Activated naive CD8-positive, alpha-beta T cell treated with anti-CD3 and anti-CD28 coated beads, Interleukin-2, amount 50 U/mL, for 24 hours (primary cell): ENCODE data around the gene TTC33.
"Not testable (repeated sequence)": the region's sequence is repeated elsewhere in the genome, so short reads cannot be mapped to it uniquely, and the experiment has no call there.

ENCODE experiments used
- ATAC-seq: fragments of 150-1000 bp; cut with Tn5 transposase; one replicate; pipeline ENCODE4 v1.10.0; 2021
- DNase-seq: peaks from one replicate; pipeline ENCODE4 v3.0.0; 2021
- H3K27ac Mint-ChIP-seq: one replicate; pipeline ENCODE4 v1.8.0; 2021; ENCODE audit warnings: mild to moderate bottlenecking, mixed read lengths
- H3K27me3 Mint-ChIP-seq: one replicate; pipeline ENCODE4 v1.8.0; 2021; ENCODE audit warnings: mixed read lengths
- H3K36me3 Mint-ChIP-seq: one replicate; pipeline ENCODE4 v1.8.0; 2021; ENCODE audit warnings: low read depth, mixed read lengths
- H3K4me1 Mint-ChIP-seq: one replicate; pipeline ENCODE4 v1.8.0; 2021; ENCODE audit warnings: mixed read lengths
- H3K4me3 Mint-ChIP-seq: one replicate; pipeline ENCODE4 v1.8.0; 2021; ENCODE audit warnings: mild to moderate bottlenecking, moderate library complexity, mixed read lengths
- H3K9me3 Mint-ChIP-seq: one replicate; pipeline ENCODE4 v1.8.0; 2021; ENCODE audit warnings: mixed read lengths

Gene TTC33

GRCh38 chr5:40770764-40771163 is 15.0 kb upstream of the TTC33 start:
- no peak overlapping the region for H3K27ac Mint-ChIP-seq
- H3K36me3 Mint-ChIP-seq = peaks cover 24% of the 10 kb centered on the region
- H3K4me3 Mint-ChIP-seq = no peak overlapping the region
- no peaks in the 10 kb centered on the region for H3K9me3 Mint-ChIP-seq
- no peaks in the 10 kb centered on the region for H3K27me3 Mint-ChIP-seq
- ATAC-seq (no peak), DNase-seq (no peak)
- peaks cover 2% of the 10 kb centered on the region for H3K4me1 Mint-ChIP-seq

DNA sequence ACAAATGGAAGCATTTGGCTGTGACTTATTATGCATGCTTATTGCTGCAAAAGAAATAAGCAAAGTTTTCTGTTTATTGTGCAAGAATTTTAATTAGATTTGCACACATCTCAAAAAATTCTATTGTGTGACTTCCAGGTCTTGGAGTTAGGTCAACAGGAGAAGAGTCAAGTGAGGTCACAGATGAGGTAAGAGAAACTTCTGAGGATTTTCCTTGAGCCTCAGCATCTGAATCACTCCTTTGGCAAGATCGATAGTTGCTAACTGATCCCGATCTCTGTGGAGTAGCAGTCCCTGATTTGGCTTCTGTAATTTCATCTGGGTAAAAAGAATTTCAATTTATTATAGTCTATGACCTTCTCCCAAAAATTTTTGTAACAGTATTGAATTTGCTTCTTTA is 6.9 kb upstream of the TTC33 start:
- no peak overlapping the region for H3K27ac Mint-ChIP-seq
- H3K4me1 Mint-ChIP-seq = no peaks in the 10 kb centered on the region
- ATAC-seq (no peak), DNase-seq (no peak)
- no peaks in the 10 kb centered on the region for H3K9me3 Mint-ChIP-seq
- H3K36me3 Mint-ChIP-seq = peaks cover 31% of the 10 kb centered on the region
- H3K4me3 Mint-ChIP-seq = no peak overlapping the region
- no peaks in the 10 kb centered on the region for H3K27me3 Mint-ChIP-seq

DNA sequence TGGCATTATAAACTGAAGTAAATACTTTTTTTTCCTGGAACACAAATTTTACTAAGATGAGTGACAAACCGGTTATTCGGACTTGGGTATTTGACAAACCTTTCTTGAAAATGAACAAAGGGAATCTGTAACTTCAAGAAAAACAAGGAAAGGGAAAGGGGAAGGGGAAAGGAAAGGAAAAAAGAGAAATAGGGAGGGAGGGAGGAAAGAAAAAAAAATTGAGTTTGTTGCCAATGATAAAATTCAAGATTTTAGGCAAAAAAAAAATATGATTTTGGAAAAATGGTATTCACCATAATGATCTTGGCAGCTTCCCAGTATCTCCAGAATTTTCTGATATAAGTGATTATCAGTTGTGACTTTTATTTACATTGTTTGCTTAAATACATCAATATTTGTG is 1.6 kb upstream of the TTC33 start:
- H3K36me3 Mint-ChIP-seq = peaks cover 17% of the 10 kb centered on the region
- no peak overlapping the region for H3K4me3 Mint-ChIP-seq
- no peak overlapping the region for H3K27ac Mint-ChIP-seq
- no peaks in the 10 kb centered on the region for H3K9me3 Mint-ChIP-seq
- peaks cover 1% of the 10 kb centered on the region for H3K4me1 Mint-ChIP-seq
- DNase-seq = no peak
- no peaks in the 10 kb centered on the region for H3K27me3 Mint-ChIP-seq
- no peak for ATAC-seq

GRCh38 chr5:40755093-40755406 is 711 bp downstream of the TTC33 start:
- H3K27me3 Mint-ChIP-seq = no peaks in the 10 kb centered on the region
- H3K4me1 Mint-ChIP-seq = peaks cover 15% of the 10 kb centered on the region
- peaks cover 17% of the 10 kb centered on the region for H3K36me3 Mint-ChIP-seq

DNA sequence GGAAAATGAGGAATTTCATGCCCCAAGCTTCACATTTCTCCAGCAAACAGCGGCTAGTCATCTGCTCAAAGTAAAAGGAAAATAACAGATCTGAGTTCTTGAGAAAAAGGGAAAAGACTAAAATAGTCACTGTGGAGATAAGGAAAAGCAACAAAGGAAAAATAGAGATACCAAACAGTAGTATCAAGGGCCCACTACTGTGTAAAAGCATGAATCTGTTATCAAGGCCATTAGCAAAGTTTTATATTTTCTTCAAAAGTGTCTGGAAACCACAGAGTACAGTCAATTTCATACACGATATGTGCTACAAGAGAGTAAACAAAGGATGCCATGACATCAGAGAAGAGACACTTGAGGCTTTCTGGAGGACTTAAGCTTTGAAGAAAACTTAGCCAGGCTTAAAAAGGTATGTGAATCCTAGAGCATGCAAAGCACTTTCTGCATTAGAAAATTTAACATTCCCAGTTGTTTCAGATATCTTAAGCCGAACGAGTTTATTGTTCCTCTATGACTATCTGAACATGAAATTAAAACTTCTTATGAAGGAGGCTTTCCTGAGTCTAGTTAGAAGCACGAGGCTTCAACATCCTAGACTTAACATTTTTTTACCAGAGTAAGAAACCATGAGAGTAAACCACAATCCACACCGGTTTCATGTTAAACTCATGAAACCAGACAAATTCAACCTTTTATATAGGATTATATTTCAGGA is 1.2 kb downstream of the TTC33 start:
- Mint-ChIP-seq H3K27ac (no peak overlapping the region), H3K36me3 (peaks cover 16% of the 10 kb centered on the region), H3K4me3 (no peak overlapping the region), H3K9me3 (no peaks in the 10 kb centered on the region), H3K27me3 (no peaks in the 10 kb centered on the region), H3K4me1 (peaks cover 16% of the 10 kb centered on the region)
- DNase-seq (no peak), ATAC-seq (no peak)

More at GRCh38 chr5:40755093-40755406, 711 bp downstream of the TTC33 start:
- Mint-ChIP-seq H3K4me3 (no peak overlapping the region), H3K27ac (no peak overlapping the region), H3K9me3 (no peaks in the 10 kb centered on the region)
- ATAC-seq (peak; percentile 81), DNase-seq (peak; percentile 58)

- ATAC-seq = no peak
- Mint-ChIP-seq H3K36me3 (peaks cover 31% of the 10 kb centered on the region), H3K27me3 (no peaks in the 10 kb centered on the region), H3K27ac (no peak overlapping the region), H3K4me1 (peaks cover 27% of the 10 kb centered on the region), H3K9me3 (no peaks in the 10 kb centered on the region), H3K4me3 (no peak overlapping the region)
- DNase-seq = no peak
Observed at GRCh38 chr5:40746703-40747102, 9.1 kb downstream of the TTC33 start.

- H3K27me3 Mint-ChIP-seq = no peaks in the 10 kb centered on the region
- no peak overlapping the region for H3K27ac Mint-ChIP-seq
- H3K9me3 Mint-ChIP-seq = peaks cover 13% of the 10 kb centered on the region
- H3K36me3 Mint-ChIP-seq = peaks cover 46% of the 10 kb centered on the region
- peaks cover 13% of the 10 kb centered on the region for H3K4me1 Mint-ChIP-seq
- DNase-seq = no peak
- H3K4me3 Mint-ChIP-seq = no peak overlapping the region
- no peak for ATAC-seq
Observed at GRCh38 chr5:40743771-40744170, 12.0 kb downstream of the TTC33 start.

GRCh38 chr5:40738502-40738901 is 17.3 kb downstream of the TTC33 start:
- Mint-ChIP-seq H3K4me3 (no peak overlapping the region), H3K9me3 (peaks cover 13% of the 10 kb centered on the region), H3K4me1 (peaks cover 25% of the 10 kb centered on the region), H3K27ac (no peak overlapping the region), H3K27me3 (no peaks in the 10 kb centered on the region), H3K36me3 (peaks cover 37% of the 10 kb centered on the region)
- DNase-seq = no peak
- no peak for ATAC-seq

- DNase-seq = no peak
- Mint-ChIP-seq H3K9me3 (peaks cover 11% of the 10 kb centered on the region), H3K36me3 (peaks cover 23% of the 10 kb centered on the region), H3K27ac (peak overlapping the region; percentile 20), H3K4me3 (no peak overlapping the region), H3K4me1 (peaks cover 25% of the 10 kb centered on the region), H3K27me3 (no peaks in the 10 kb centered on the region)
- peak; percentile 51 for ATAC-seq
Observed at GRCh38 chr5:40736103-40736875, 19.5 kb downstream of the TTC33 start.

- Mint-ChIP-seq H3K9me3 (peaks cover 5% of the 10 kb centered on the region), H3K36me3 (peaks cover 16% of the 10 kb centered on the region), H3K27ac (peak overlapping the region; percentile 20), H3K4me1 (peaks cover 25% of the 10 kb centered on the region), H3K4me3 (no peak overlapping the region), H3K27me3 (no peaks in the 10 kb centered on the region)
- DNase-seq = no peak
- peak; percentile 42 for ATAC-seq
Observed at GRCh38 chr5:40735609-40736008, 20.2 kb downstream of the TTC33 start.

DNA sequence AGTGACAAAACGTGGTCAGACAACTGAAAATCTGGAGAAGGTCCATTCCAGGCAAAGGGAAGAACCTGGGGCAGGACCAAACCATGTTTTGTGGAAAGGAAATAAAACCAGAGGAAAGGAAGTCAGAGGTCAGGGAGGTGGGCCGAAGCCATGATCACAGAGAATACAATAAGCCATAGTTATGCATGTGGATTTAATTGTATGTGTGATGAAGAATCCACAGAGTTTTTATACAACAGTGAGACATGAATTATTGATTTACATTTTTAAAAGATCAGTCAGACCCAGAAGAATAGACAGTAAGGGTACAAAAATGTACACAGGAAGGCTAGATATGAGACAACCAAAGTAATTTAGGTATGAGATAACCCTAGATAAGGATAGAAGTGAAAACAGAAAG is 20.8 kb downstream of the TTC33 start:
- ATAC-seq (no peak), DNase-seq (no peak)
- Mint-ChIP-seq H3K27me3 (no peaks in the 10 kb centered on the region), H3K4me1 (peaks cover 28% of the 10 kb centered on the region), H3K36me3 (peaks cover 13% of the 10 kb centered on the region), H3K9me3 (no peaks in the 10 kb centered on the region), H3K27ac (no peak overlapping the region), H3K4me3 (no peak overlapping the region)

GRCh38 chr5:40733879-40734563 is 21.7 kb downstream of the TTC33 start:
- ATAC-seq = no peak
- DNase-seq = no peak
- Mint-ChIP-seq H3K9me3 (no peaks in the 10 kb centered on the region), H3K27ac (no peak overlapping the region), H3K4me1 (peaks cover 28% of the 10 kb centered on the region), H3K4me3 (no peak overlapping the region), H3K36me3 (peaks cover 7% of the 10 kb centered on the region), H3K27me3 (no peaks in the 10 kb centered on the region)

GRCh38 chr5:40733434-40733833 is 22.3 kb downstream of the TTC33 start:
- Mint-ChIP-seq H3K36me3 (peaks cover 4% of the 10 kb centered on the region), H3K27ac (no peak overlapping the region), H3K27me3 (no peaks in the 10 kb centered on the region), H3K9me3 (no peaks in the 10 kb centered on the region), H3K4me3 (no peak overlapping the region), H3K4me1 (peaks cover 28% of the 10 kb centered on the region)
- DNase-seq = no peak
- no peak for ATAC-seq

- not testable (repeated sequence) for DNase-seq, H3K4me1 Mint-ChIP-seq, H3K27me3 Mint-ChIP-seq, H3K27ac Mint-ChIP-seq, H3K4me3 Mint-ChIP-seq, ATAC-seq, H3K9me3 Mint-ChIP-seq
- peaks cover 50% of the 10 kb centered on the region for H3K36me3 Mint-ChIP-seq
Observed at GRCh38 chr5:40722497-40722911, 33.3 kb downstream of the TTC33 start.

DNA sequence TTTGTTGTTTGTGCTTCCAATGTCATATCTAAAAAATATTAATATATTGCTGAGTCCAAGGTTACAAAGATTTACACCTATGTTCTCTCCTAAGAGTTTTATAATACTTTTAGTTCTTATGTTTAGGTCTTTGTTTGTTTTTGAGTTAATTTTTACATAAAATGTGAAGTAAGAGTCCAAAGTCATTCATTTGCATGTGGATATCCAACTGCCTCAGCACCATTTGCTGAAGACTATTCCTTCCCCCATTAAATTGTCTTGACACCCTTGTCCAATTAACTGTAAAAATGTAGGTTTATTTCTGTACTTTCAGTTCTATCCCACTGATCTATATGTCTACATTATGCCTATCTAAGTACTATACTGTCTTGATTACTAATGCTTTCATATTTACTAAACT is 35.7 kb downstream of the TTC33 start:
- ATAC-seq (no peak), DNase-seq (no peak)
- Mint-ChIP-seq H3K27ac (no peak overlapping the region), H3K36me3 (peaks cover 37% of the 10 kb centered on the region), H3K4me1 (peaks cover 8% of the 10 kb centered on the region), H3K27me3 (no peaks in the 10 kb centered on the region), H3K4me3 (no peak overlapping the region), H3K9me3 (peaks cover 7% of the 10 kb centered on the region)
